ENCODE measurements around the gene FBLIM1. TPM values are rescaled to one million over a fixed set of nuclear protein-coding genes. Genes with fewer than 3 reads are reported as not detected.

FBLIM1 gene
- total and polyA plus RNA-seq, 4 donors = 192 to 584 (median 463) TPM

- no peaks in the 10 kb centered on the region for H3K4me1 ChIP-seq (ENCODE audit: control insufficient read depth in 1 of 2, insufficient read depth in 2 of 2, low read length in 2 of 2)
Measured at GRCh38 chr1:15739745-15740144, 18.9 kb upstream of the FBLIM1 start.

DNA sequence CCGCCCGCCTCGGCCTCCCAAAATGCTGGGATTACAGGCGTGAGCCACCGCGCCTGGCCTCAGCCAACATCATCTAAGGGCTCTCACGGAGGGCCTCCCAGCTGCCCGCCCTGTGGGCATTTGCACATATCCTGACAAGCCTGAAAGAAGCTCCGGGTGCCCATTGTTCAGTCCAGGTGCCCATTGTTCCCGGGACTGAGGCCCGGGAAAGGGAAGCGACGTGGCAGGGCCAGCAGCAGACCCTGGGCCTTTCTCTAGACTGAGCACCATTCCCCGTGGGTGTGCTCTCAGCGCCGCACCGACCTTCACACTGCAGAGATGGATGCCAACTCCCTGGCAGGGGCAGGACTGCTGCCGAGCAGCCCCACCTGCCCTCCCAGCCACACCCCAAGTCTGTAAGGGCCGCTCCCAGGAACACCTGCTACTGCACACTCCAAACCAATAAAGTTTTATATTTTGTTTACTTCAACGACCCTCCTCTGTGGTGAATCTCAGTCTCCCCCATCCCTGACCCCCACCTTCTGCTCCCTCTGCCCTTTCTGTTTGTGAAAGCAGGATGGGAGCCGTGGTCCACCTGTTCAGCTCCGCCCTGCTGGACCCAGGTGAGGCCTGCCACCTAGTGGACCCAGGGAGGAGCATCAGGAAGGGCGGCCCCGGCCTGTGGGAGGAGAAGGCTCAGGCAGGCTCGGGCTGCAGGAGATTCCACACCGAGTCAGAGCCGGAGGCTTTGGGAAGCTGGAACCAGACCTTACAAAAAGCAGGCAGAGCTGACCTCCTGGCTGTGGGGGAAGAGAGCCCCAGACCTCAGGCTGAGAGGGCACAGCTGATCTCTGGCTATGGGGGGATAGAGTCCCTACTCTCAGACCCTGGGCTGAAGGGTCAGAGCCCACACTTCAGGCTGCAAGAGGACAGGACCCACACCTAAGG, 17.4 kb upstream of the FBLIM1 start:
- H3K36me3 ChIP-seq (ENCODE audit: control insufficient read depth in 1 of 2, insufficient read depth in 2 of 2, low read length in 1 of 2) = no peaks in the 10 kb centered on the region
- H3K27me3 ChIP-seq (ENCODE audit: control insufficient read depth in 1 of 2, insufficient read depth in 2 of 2, low read length in 1 of 2) = no peaks in the 10 kb centered on the region
- ATAC-seq (ENCODE audit: low FRiP score) (peak; percentile 72), DNase-seq (peak; percentile 83 to 92)
- H3K27ac ChIP-seq (ENCODE audit: low read depth in 1 of 2, low read length in 2 of 2) = peak overlapping the region in 1 of 2 donors; percentile 9
- H3K4me1 ChIP-seq (ENCODE audit: control insufficient read depth in 1 of 2, insufficient read depth in 2 of 2, low read length in 2 of 2) = no peaks in the 10 kb centered on the region
- H3K4me3 ChIP-seq (ENCODE audit: low read length in 2 of 2) = no peak overlapping the region
- intact Hi-C loops (cut with DNase I) = no loop called here
- 45 to 52% methylated on average over 27 of the region's 27 CpGs for WGBS, 2 donors
- H3K9me3 ChIP-seq (ENCODE audit: control insufficient read depth, low read length) = no peaks in the 10 kb centered on the region

More at GRCh38 chr1:15739745-15740144, 18.9 kb upstream of the FBLIM1 start:
- DNase-seq = no peak
- intact Hi-C loops (cut with DNase I) = no loop called here
- H3K27ac ChIP-seq (ENCODE audit: low read depth in 1 of 2, low read length in 2 of 2) = no peak overlapping the region
- 67 to 72% methylated on average over 7 of the region's 7 CpGs for WGBS, 2 donors
- no peaks in the 10 kb centered on the region for H3K27me3 ChIP-seq (ENCODE audit: control insufficient read depth in 1 of 2, insufficient read depth in 2 of 2, low read length in 1 of 2)
- H3K9me3 ChIP-seq (ENCODE audit: control insufficient read depth, low read length) = no peaks in the 10 kb centered on the region
- no peak overlapping the region for H3K4me3 ChIP-seq (ENCODE audit: low read length in 2 of 2)
- H3K36me3 ChIP-seq (ENCODE audit: control insufficient read depth in 1 of 2, insufficient read depth in 2 of 2, low read length in 1 of 2) = no peaks in the 10 kb centered on the region
- no peak for ATAC-seq (ENCODE audit: low FRiP score)

GRCh38 chr1:15742339-15742801, 16.2 kb upstream of the FBLIM1 start, which contains the start of gene TMEM82:
TMEM82 (plus strand) TSS chr1:15742499; CDS start chr1:15742560, 61 bp downstream.
- peak within 1 kb of the TSS in 1 of 2 donors; percentile 9 for H3K27ac ChIP-seq (ENCODE audit: low read depth in 1 of 2, low read length in 2 of 2)
- no peaks in the 10 kb centered on the region for H3K4me1 ChIP-seq (ENCODE audit: control insufficient read depth in 1 of 2, insufficient read depth in 2 of 2, low read length in 2 of 2)
- no peaks in the 10 kb centered on the region for H3K27me3 ChIP-seq (ENCODE audit: control insufficient read depth in 1 of 2, insufficient read depth in 2 of 2, low read length in 1 of 2)
- ATAC-seq (ENCODE audit: low FRiP score) (no peak), DNase-seq (peak in 1 of 2 donors; percentile 59)
- intact Hi-C loops (cut with DNase I) = no loop called here
- H3K36me3 ChIP-seq (ENCODE audit: control insufficient read depth in 1 of 2, insufficient read depth in 2 of 2, low read length in 1 of 2) = no peaks in the 10 kb centered on the region
- WGBS, 2 donors = 48 to 57% methylated on average over 14 of the region's 14 CpGs
- H3K4me3 ChIP-seq (ENCODE audit: low read length in 2 of 2) = no peak within 1 kb of the TSS
- H3K9me3 ChIP-seq (ENCODE audit: control insufficient read depth, low read length) = no peaks in the 10 kb centered on the region

DNA sequence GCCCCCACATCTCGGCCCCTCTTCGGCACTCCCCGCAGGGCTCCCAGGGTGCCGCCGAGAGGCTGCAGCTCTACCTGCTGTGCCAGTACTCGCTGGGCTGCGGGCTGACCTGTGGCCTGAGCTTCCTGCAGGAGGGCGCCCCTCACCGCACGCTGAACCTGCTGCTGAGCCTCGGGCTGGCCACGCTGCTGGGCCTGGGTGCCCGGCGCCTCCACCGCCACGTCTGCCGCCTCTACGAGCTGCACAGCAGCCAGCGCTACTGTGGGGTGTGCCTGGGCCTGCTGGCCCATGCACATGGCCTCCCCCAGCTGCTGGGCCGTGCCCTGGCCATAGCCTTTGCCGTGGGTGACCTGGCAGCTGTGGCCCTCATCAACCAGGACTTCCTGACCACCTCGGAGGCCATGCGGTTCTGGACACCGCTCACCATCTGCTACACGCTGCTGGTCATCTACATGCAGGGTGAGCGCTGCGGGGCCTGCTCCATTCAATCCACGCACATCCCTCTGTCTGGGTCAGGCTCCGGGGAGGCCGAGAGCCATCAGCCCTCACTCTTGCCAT, 14.4 kb upstream of the FBLIM1 start:
- 77 to 82% methylated on average over 28 to 30 of the region's 30 CpGs for WGBS, 2 donors
- Histone ChIP-seq H3K27ac (ENCODE audit: low read depth in 1 of 2, low read length in 2 of 2) (no peak overlapping the region), H3K4me3 (ENCODE audit: low read length in 2 of 2) (no peak overlapping the region), H3K4me1 (ENCODE audit: control insufficient read depth in 1 of 2, insufficient read depth in 2 of 2, low read length in 2 of 2) (no peaks in the 10 kb centered on the region), H3K27me3 (ENCODE audit: control insufficient read depth in 1 of 2, insufficient read depth in 2 of 2, low read length in 1 of 2) (no peaks in the 10 kb centered on the region), H3K36me3 (ENCODE audit: control insufficient read depth in 1 of 2, insufficient read depth in 2 of 2, low read length in 1 of 2) (no peaks in the 10 kb centered on the region), H3K9me3 (ENCODE audit: control insufficient read depth, low read length) (no peaks in the 10 kb centered on the region)
- no peak for DNase-seq
- ATAC-seq (ENCODE audit: low FRiP score) = no peak
- intact Hi-C loops (cut with DNase I) = no loop called here

GRCh38 chr1:15747378-15747777, 11.2 kb upstream of the FBLIM1 start:
- no peaks in the 10 kb centered on the region for H3K4me1 ChIP-seq (ENCODE audit: control insufficient read depth in 1 of 2, insufficient read depth in 2 of 2, low read length in 2 of 2)
- no peaks in the 10 kb centered on the region for H3K36me3 ChIP-seq (ENCODE audit: control insufficient read depth in 1 of 2, insufficient read depth in 2 of 2, low read length in 1 of 2)
- no peaks in the 10 kb centered on the region for H3K27me3 ChIP-seq (ENCODE audit: control insufficient read depth in 1 of 2, insufficient read depth in 2 of 2, low read length in 1 of 2)
- ATAC-seq (ENCODE audit: low FRiP score) (no peak), DNase-seq (peak in 1 of 2 donors; percentile 54)
- peak overlapping the region; percentile 49 to 90 for H3K27ac ChIP-seq (ENCODE audit: low read depth in 1 of 2, low read length in 2 of 2)
- no peaks in the 10 kb centered on the region for H3K9me3 ChIP-seq (ENCODE audit: control insufficient read depth, low read length)
- intact Hi-C loops (cut with DNase I) = loop anchor here in 1 of 2 donors (5.0 kb wide), 1 partner anchor 40 kb away; no protein-coding TSS in a partner anchor
- no peak overlapping the region for H3K4me3 ChIP-seq (ENCODE audit: low read length in 2 of 2)
- WGBS, 2 donors = 4 to 10% methylated on average over 8 of the region's 8 CpGs

GRCh38 chr1:15748264-15748663, 10.3 kb upstream of the FBLIM1 start:
- no peaks in the 10 kb centered on the region for H3K36me3 ChIP-seq (ENCODE audit: control insufficient read depth in 1 of 2, insufficient read depth in 2 of 2, low read length in 1 of 2)
- intact Hi-C loops (cut with DNase I) = loop anchor here in 1 of 2 donors (5.0 kb wide), 1 partner anchor 39 kb away; no protein-coding TSS in a partner anchor
- no peaks in the 10 kb centered on the region for H3K9me3 ChIP-seq (ENCODE audit: control insufficient read depth, low read length)
- no peak for ATAC-seq (ENCODE audit: low FRiP score)
- no peak overlapping the region for H3K4me3 ChIP-seq (ENCODE audit: low read length in 2 of 2)
- no peak for DNase-seq
- WGBS, 2 donors = 17 to 18% methylated on average over 5 of the region's 5 CpGs
- no peaks in the 10 kb centered on the region for H3K4me1 ChIP-seq (ENCODE audit: control insufficient read depth in 1 of 2, insufficient read depth in 2 of 2, low read length in 2 of 2)
- H3K27ac ChIP-seq (ENCODE audit: low read depth in 1 of 2, low read length in 2 of 2) = peak overlapping the region; percentile 83 to 84
- no peaks in the 10 kb centered on the region for H3K27me3 ChIP-seq (ENCODE audit: control insufficient read depth in 1 of 2, insufficient read depth in 2 of 2, low read length in 1 of 2)

DNA sequence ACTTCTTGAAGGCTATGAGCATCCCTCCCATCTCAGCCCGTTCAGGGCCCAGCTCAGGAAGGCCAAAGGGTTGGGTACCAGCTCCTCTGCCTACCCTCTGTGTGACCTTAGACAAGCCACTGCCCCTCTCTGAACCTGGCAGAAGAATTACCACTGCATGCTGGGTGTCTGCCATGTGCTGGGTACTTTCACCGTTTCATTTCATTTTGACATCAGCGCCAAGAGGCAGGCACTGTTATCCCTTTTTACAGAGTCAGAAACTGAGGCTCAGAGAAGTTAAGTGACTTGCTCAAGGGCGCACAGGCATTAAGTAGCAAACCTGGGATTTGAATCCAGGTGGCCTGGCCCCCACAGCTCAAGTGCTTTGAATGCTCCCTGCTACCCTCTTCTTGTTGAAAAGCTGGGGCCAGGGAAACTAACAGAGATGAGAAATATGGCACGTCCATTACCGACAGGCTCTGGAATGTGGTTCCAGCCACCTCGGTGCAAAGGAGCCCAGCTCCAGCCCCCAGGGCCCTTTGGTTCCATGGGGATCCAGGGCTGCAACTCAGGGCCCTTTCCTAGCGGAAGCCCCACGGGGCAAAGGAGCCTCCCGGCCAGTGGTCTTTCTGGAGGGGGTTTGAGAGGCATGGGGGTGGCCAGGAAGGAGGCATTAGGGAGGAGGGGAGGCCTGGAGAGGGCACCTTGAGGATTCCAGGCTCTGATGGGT, 9.8 kb upstream of the FBLIM1 start:
- H3K4me1 ChIP-seq (ENCODE audit: control insufficient read depth in 1 of 2, insufficient read depth in 2 of 2, low read length in 2 of 2) = no peaks in the 10 kb centered on the region
- intact Hi-C loops (cut with DNase I) = loop anchor here in 1 of 2 donors (5.0 kb wide), 1 partner anchor 38 kb away; no protein-coding TSS in a partner anchor
- H3K36me3 ChIP-seq (ENCODE audit: control insufficient read depth in 1 of 2, insufficient read depth in 2 of 2, low read length in 1 of 2) = no peaks in the 10 kb centered on the region
- no peaks in the 10 kb centered on the region for H3K27me3 ChIP-seq (ENCODE audit: control insufficient read depth in 1 of 2, insufficient read depth in 2 of 2, low read length in 1 of 2)
- no peak for ATAC-seq (ENCODE audit: low FRiP score)
- peak overlapping the region; percentile 83 to 84 for H3K27ac ChIP-seq (ENCODE audit: low read depth in 1 of 2, low read length in 2 of 2)
- no peaks in the 10 kb centered on the region for H3K9me3 ChIP-seq (ENCODE audit: control insufficient read depth, low read length)
- H3K4me3 ChIP-seq (ENCODE audit: low read length in 2 of 2) = no peak overlapping the region
- DNase-seq = no peak
- 16 to 18% methylated on average over 10 of the region's 10 CpGs for WGBS, 2 donors
